ENCODE data around the gene QSER1. TPM values are rescaled to one million over a fixed set of nuclear protein-coding genes. Genes with fewer than 3 reads are reported as not detected.

QSER1 gene
- total and polyA plus RNA-seq, 9 of the 15 experiments (the other 6 are each of a cell fraction or from before 2014, with no cell fraction given): 5.8 to 33.6 (median 22.3) TPM

DNA sequence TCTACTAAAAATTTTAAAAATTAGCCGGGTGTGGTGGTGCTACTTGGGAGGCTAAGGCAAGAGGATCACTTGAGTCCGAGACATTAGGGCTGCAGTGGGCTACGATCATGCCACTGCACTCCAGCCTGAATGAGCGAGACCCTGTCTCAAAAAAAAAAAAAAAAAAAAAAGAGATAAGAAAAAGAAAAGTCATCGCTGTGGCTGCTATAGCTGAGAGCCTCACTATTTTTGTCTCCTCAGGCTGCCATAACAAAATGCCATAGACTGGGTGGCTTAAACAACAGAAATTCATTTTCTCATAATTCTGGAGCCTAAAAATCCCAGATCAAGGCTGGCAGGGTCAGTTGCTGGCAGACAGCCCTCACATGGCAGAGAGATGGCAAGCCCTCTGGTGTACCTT lies 93.0 kb downstream of the QSER1 start (continued):
- TF ChIP-seq GABPA (tag; conservative IDR thresholded peaks at IDR 0.05; ENCODE audit: low read depth): no peak
- TF ChIP-seq ZNF143 (CRISPR knock-in tag; IDR thresholded peaks at IDR 0.05): no peak
- no peak for TF ChIP-seq COPS2 (conservative IDR thresholded peaks at IDR 0.05)
- no peak for TF ChIP-seq ZNF184 (CRISPR knock-in tag; IDR thresholded peaks at IDR 0.05)
- TF ChIP-seq EGR1 (conservative IDR thresholded peaks at IDR 0.05): no peak
- TF ChIP-seq BCL6 (CRISPR knock-in tag; IDR thresholded peaks at IDR 0.05): no peak
- TF ChIP-seq GTF3C2 (IDR thresholded peaks at IDR 0.05; ENCODE audit: borderline replicate concordance, extremely low read depth, insufficient read length): no peak
- TF ChIP-seq STAT5A (IDR thresholded peaks at IDR 0.05; ENCODE audit: borderline replicate concordance, low read length): no peak
- no peak for TF ChIP-seq BACH1 (tag; IDR thresholded peaks at IDR 0.05)
- TF ChIP-seq MAFG (tag; conservative IDR thresholded peaks at IDR 0.05): peak; percentile 11; the same call in 1 of the 2 replicates
- TF ChIP-seq XRCC5 (IDR thresholded peaks at IDR 0.05; ENCODE audit: low read depth, low read length): no peak
- no peak for TF ChIP-seq BRF1 (IDR thresholded peaks at IDR 0.05; ENCODE audit: borderline replicate concordance, extremely low read depth, insufficient read length)
- TF ChIP-seq THAP7 (CRISPR knock-in tag; IDR thresholded peaks at IDR 0.05): no peak
- no peak for TF ChIP-seq ZEB2 (IDR thresholded peaks at IDR 0.05)
